ENCODE results near the gene ADRM1.

Gene ADRM1

DNA sequence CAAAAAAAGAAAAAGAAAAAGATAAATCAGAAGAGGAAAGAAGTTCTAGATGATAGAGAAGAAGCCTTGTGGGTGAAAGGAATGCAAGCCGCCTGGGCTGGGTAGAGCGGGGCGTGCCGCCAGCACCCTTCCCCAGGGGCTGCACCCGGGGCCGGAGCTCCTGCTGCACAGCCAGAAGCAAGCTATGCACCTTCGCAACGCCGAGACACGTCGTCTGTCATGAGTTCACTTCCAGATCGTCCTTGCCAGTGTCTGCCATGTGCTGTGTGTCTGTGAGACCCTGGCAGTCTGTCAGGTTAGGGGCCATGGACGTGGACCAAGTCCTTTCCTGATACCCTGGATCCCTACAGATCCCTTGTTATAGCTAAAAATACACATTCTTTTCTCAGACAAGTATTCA lies 25.5 kb upstream of the ADRM1 start:
- H3K4me3 ChIP-seq (ENCODE audit: low read length) = no peak overlapping the region
- TF ChIP-seq, protein P1, sequence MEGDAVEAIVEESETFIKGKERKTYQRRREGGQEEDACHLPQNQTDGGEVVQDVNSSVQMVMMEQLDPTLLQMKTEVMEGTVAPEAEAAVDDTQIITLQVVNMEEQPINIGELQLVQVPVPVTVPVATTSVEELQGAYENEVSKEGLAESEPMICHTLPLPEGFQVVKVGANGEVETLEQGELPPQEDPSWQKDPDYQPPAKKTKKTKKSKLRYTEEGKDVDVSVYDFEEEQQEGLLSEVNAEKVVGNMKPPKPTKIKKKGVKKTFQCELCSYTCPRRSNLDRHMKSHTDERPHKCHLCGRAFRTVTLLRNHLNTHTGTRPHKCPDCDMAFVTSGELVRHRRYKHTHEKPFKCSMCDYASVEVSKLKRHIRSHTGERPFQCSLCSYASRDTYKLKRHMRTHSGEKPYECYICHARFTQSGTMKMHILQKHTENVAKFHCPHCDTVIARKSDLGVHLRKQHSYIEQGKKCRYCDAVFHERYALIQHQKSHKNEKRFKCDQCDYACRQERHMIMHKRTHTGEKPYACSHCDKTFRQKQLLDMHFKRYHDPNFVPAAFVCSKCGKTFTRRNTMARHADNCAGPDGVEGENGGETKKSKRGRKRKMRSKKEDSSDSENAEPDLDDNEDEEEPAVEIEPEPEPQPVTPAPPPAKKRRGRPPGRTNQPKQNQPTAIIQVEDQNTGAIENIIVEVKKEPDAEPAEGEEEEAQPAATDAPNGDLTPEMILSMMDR (conservative IDR thresholded peaks at IDR 0.05; ENCODE audit: low read depth, low read length) = no peak
- no peak for DNase-seq (ENCODE audit: low read depth)

DNA sequence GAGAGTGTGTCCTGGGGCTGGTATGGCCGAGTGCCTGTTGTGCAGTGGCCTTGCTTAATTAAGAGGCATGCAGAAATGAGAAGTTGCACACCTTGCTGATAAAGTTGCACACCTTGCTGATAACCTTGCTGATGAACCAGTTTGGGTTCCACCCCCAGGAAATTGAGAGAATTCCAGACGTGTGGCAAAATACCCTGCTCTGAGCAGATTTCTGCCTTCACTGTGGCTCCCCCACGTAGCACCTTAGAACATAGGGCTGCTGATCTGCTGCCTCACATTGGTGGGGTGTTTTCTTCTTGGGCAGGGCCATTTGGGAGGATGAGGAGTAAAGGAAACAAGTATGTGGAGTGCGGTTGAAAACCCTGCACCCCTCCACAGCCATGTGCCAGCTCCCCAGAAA lies 22.5 kb upstream of the ADRM1 start:
- no peak for DNase-seq (ENCODE audit: low read depth)
- TF ChIP-seq, protein P1 (conservative IDR thresholded peaks at IDR 0.05; ENCODE audit: low read depth, low read length) = no peak
- H3K4me3 ChIP-seq (ENCODE audit: low read length) = no peak overlapping the region

DNA sequence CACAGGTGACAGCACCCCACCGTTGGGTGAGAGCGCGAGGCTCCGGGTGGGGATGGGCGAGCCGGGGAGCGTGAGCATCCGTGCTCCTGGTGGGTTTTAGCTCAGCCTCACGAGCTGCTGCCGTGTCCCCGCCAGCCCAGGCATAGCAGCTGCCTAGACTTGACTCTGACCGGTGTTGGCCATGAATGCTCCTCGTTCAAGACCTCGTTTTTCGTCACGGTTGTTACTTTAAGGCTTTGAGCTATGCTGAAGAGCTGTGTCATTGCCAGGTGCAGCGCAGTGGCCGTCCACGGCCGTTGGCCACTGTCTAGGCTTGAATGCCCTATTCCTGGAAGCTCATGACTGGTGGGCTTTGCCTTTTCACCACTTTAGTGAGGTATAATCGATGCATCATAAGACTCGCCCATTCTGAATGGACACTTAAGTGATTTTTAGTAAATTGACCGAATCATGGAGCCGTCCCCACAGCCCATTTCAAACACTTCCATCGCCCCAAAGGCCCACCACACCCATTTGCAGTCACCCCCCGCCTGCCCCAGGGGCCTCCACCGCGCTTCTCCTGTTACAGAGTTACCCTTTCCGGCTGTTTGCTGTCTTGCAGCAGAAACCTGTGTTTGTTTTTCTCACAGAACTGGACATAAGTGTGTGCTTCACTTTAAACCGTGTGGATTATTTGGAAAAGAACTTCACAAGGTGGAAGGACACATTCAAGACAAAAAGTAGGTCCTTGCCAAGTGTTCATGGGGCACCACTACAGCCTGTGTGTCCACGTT lies 21.4 kb upstream of the ADRM1 start:
- TF ChIP-seq, protein P1 (conservative IDR thresholded peaks at IDR 0.05; ENCODE audit: low read depth, low read length) = no peak
- H3K4me3 ChIP-seq (ENCODE audit: low read length) = no peak overlapping the region
- DNase-seq (ENCODE audit: low read depth) = no peak

DNA sequence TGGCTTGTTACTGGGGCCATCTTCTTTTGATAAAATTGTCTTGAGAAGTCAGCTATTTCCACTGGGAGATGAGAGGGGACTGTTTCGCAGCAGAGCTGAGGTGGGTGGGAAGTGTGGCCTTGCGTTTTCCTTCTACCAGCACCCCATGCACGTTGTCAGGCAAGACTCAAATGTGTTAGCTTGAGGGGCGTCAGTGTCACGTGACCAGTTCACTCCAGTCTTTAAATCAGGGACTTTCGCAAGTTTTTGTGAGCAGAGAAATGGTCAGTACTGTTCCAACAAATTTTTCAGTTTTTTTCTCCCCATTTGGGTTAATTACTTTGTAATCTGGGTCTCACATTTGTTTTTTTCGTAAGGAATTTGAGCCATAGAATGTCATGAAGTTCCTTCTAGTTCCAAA lies 20.7 kb upstream of the ADRM1 start:
- no peak overlapping the region for H3K4me3 ChIP-seq (ENCODE audit: low read length)
- DNase-seq (ENCODE audit: low read depth) = no peak
- TF ChIP-seq, protein P1 (conservative IDR thresholded peaks at IDR 0.05; ENCODE audit: low read depth, low read length) = no peak

DNA sequence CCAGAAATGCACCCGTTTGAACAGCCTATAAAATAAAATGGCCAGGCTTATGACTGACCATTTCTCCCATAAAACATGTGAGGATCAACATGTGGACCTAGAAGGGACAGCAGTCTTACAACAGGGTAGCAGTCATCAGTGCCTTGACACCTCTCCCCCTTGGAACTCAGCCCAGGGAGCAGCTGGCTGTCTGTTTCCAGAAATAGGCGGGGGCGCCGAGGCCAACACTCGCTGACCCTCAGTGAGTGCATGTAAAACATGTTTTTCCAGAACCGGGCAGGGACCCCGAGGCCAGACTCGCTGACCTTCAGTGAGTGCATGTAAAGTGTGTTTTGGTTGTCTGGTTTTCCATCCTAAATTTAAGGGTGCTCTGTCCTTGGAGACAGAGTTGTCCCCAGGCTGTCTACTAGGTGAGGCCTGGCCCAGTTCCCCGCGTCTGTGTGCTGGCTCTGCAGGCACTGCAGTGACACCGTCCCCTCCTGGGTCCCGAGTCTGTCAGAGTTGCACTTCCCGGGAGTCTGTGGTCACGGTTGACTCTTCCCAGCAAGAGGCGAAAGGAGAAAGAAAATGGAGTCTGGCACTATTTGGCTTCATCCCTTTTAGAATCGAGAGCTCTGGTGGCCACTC lies 19.8 kb upstream of the ADRM1 start:
- TF ChIP-seq, protein P1 (conservative IDR thresholded peaks at IDR 0.05; ENCODE audit: low read depth, low read length) = no peak
- no peak for DNase-seq (ENCODE audit: low read depth)
- H3K4me3 ChIP-seq (ENCODE audit: low read length) = no peak overlapping the region

DNA sequence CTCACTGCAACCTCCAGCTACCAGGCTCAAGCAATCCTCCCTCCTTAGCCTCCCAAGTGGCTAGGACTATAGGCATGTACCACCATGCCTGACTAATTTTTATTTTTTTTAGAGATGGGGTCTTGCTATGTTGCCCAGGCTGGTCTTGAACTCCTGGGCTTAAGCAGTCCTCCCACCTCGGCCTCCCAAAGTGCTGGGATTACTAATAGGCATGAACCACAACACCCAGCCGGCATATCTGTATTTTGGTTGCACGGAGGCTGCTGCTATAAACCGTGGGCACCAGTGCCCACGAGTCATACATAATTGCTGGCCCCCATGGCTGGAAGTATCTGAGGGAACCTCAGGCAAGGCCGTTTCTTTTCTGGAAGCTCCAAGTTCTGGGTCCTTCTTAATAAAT lies 18.3 kb upstream of the ADRM1 start:
- TF ChIP-seq, protein P1 (conservative IDR thresholded peaks at IDR 0.05; ENCODE audit: low read depth, low read length) = no peak
- DNase-seq (ENCODE audit: low read depth) = no peak
- H3K4me3 ChIP-seq (ENCODE audit: low read length) = no peak overlapping the region

DNA sequence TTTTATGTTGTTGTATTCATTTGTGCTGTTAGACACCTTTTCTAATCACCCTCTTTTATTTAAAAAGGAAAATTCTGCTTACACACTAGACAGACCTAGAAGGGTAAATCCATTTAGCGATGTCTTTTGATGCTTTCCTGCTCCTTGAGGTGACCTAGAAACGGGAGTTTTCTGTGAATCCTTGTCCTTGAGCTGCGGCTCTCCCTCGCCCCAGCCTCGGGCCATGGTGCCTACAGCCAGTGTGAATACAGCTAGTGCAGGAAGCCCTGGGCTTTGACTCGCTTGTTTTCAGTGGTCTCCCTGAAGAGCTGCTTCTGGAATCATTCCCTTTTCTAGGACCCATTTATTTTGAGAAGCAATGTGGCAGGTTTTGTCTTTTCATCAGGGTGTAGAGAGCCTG lies 17.6 kb upstream of the ADRM1 start:
- no peak for DNase-seq (ENCODE audit: low read depth)
- TF ChIP-seq, protein P1 (conservative IDR thresholded peaks at IDR 0.05; ENCODE audit: low read depth, low read length) = no peak
- H3K4me3 ChIP-seq (ENCODE audit: low read length) = no peak overlapping the region
